Measurements from ENCODE around the gene PPP6R3. TPM values are rescaled to one million over a fixed set of nuclear protein-coding genes. Genes with fewer than 3 reads are reported as not detected.
A peak's percentile ranks its signal among the peaks of the same experiment; 100 is the strongest.

Gene PPP6R3
- total and polyA plus RNA-seq, 2 of the 13 experiments (the other 11 are each of a cell fraction or from before 2014, with no cell fraction given), result 41.2 to 83.4 TPM

GRCh38 chr11:68468217-68468828, 7.8 kb downstream of the PPP6R3 start (continued):
- TF ChIP-seq TFAP4 (IDR thresholded peaks at IDR 0.05; ENCODE audit: borderline replicate concordance, low read depth), result 0 out of 2 replicates have a peak, but pooled peaks have one; percentile 22
- no peak for TF ChIP-seq PLRG1 (conservative IDR thresholded peaks at IDR 0.05)
- no peak for TF ChIP-seq SCMH1 (CRISPR knock-in tag; IDR thresholded peaks at IDR 0.05; ENCODE audit: borderline replicate concordance)
- TF ChIP-seq SMAD3 (CRISPR knock-in tag; IDR thresholded peaks at IDR 0.05), result no peak
- TF ChIP-seq DMAP1 (CRISPR knock-in tag; IDR thresholded peaks at IDR 0.05), result no peak
- no peak for TF ChIP-seq SRF (IDR thresholded peaks at IDR 0.05; ENCODE audit: low read depth, low read length)
- peak; percentile 30; the same call in 1 of the 2 replicates for TF ChIP-seq GATAD2A (CRISPR knock-in tag; IDR thresholded peaks at IDR 0.05)
- TF ChIP-seq ZNF724P (CRISPR knock-in tag; IDR thresholded peaks at IDR 0.05; ENCODE audit: borderline replicate concordance), result no peak
- no peak for TF ChIP-seq SOX6 (IDR thresholded peaks at IDR 0.05)
- peak; percentile 94 for TF ChIP-seq SOX6 (CRISPR knock-in tag; IDR thresholded peaks at IDR 0.05)
- no peak for TF ChIP-seq KLF16 (CRISPR knock-in tag; IDR thresholded peaks at IDR 0.05)
- TF ChIP-seq ZNF7 (CRISPR knock-in tag; IDR thresholded peaks at IDR 0.05), result no peak
- no peak for TF ChIP-seq THAP11 (CRISPR knock-in tag; IDR thresholded peaks at IDR 0.05)
- no peak for TF ChIP-seq ATF6 (CRISPR knock-in tag; conservative IDR thresholded peaks at IDR 0.05)
- no peak for TF ChIP-seq ZNF776 (CRISPR knock-in tag; IDR thresholded peaks at IDR 0.05)
- TF ChIP-seq ZBTB7B (CRISPR knock-in tag; IDR thresholded peaks at IDR 0.05), result no peak
- no peak for TF ChIP-seq CBFB (CRISPR knock-in tag; IDR thresholded peaks at IDR 0.05)
- peak; percentile 13; the same call in 1 of the 2 replicates for TF ChIP-seq RARA (CRISPR knock-in tag; IDR thresholded peaks at IDR 0.05)
- TF ChIP-seq MTF1 (CRISPR knock-in tag; IDR thresholded peaks at IDR 0.05), result no peak
- no peak for TF ChIP-seq ZNF614 (CRISPR knock-in tag; IDR thresholded peaks at IDR 0.05; ENCODE audit: borderline replicate concordance)
- TF ChIP-seq RNF2 (conservative IDR thresholded peaks at IDR 0.05; ENCODE audit: low read depth), result no peak
- TF ChIP-seq ZNF121 (CRISPR knock-in tag; IDR thresholded peaks at IDR 0.05), result no peak
- TF ChIP-seq ZNF709 (CRISPR knock-in tag; IDR thresholded peaks at IDR 0.05), result no peak
- TF ChIP-seq HNF4A (CRISPR knock-in tag; IDR thresholded peaks at IDR 0.05), result no peak
- TF ChIP-seq ZZZ3 (CRISPR knock-in tag; IDR thresholded peaks at IDR 0.05; ENCODE audit: borderline replicate concordance), result no peak
- TF ChIP-seq ZSCAN25 (CRISPR knock-in tag; IDR thresholded peaks at IDR 0.05), result no peak
- peak; percentile 64; the same call in 1 of the 2 replicates for TF ChIP-seq SIX4 (CRISPR knock-in tag; IDR thresholded peaks at IDR 0.05)
- TF ChIP-seq YEATS4 (CRISPR knock-in tag; IDR thresholded peaks at IDR 0.05; ENCODE audit: borderline replicate concordance), result no peak
- TF ChIP-seq GPBP1L1 (CRISPR knock-in tag; IDR thresholded peaks at IDR 0.05), result no peak
- no peak for TF ChIP-seq E2F5 (CRISPR knock-in tag; conservative IDR thresholded peaks at IDR 0.05)
- TF ChIP-seq RFX3 (CRISPR knock-in tag; IDR thresholded peaks at IDR 0.05), result no peak
